Measurements from ENCODE around the gene HLCS.
A peak's percentile ranks its signal among the peaks of the same experiment; 100 is the strongest.

HLCS gene

DNA sequence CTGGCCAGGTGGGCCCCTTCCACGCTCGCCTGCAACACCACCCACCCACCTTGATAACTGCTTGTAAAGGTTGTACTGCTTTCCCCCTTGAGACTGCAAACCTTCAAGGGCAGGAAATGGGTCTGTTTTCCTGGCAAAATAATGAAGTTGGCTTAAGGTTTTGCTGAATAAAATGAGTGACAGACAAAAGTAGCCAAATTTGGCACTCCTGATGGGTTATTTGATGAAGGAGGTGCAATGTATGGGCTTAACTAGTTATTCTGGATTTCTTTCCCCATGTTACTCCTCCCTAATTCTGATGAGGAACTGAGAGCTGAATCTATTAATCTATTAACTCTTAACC, 14.6 kb upstream of the HLCS start:
- ChIA-PET POLR2A (no interaction called here), CTCF (interaction anchor here (0.5 to 1.4 kb wide), 2 partner anchors 8 to 53 kb away, joined by 3 to 4 read pairs; no protein-coding TSS in a partner anchor)
- Histone ChIP-seq H3K36me3 (ENCODE audit: control insufficient read depth in 2 of 2, insufficient read depth in 1 of 2, low read length in 2 of 2) (no peaks in the 10 kb centered on the region), H3K9me3 (ENCODE audit: control insufficient read depth, insufficient read depth, low read depth, low read length) (no peaks in the 10 kb centered on the region), H3K4me3 (ENCODE audit: low read depth, low read length) (peak overlapping the region; percentile 45), H3K4me1 (ENCODE audit: control insufficient read depth, insufficient read depth, low read length) (no peaks in the 10 kb centered on the region; the same call in 1 of the 2 replicates), H3K27ac (ENCODE audit: extremely low read depth, low read depth, low read length) (peak overlapping the region; percentile 47; the same call in 1 of the 2 replicates)
- TF ChIP-seq ZBTB7A (tag by site-specific recombination; IDR thresholded peaks at IDR 0.05; ENCODE audit: low read depth): no peak
- no peak for TF ChIP-seq PRDM1 (tag by site-specific recombination; IDR thresholded peaks at IDR 0.05)
- TF ChIP-seq, protein P1, sequence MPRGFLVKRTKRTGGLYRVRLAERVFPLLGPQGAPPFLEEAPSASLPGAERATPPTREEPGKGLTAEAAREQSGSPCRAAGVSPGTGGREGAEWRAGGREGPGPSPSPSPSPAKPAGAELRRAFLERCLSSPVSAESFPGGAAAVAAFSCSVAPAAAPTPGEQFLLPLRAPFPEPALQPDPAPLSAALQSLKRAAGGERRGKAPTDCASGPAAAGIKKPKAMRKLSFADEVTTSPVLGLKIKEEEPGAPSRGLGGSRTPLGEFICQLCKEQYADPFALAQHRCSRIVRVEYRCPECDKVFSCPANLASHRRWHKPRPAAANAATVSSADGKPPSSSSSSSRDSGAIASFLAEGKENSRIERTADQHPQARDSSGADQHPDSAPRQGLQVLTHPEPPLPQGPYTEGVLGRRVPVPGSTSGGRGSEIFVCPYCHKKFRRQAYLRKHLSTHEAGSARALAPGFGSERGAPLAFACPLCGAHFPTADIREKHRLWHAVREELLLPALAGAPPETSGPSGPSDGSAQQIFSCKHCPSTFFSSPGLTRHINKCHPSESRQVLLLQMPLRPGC (tag by site-specific recombination; IDR thresholded peaks at IDR 0.05): no peak
- peak; percentile 1; the same call in 1 of the 2 replicates for TF ChIP-seq ZNF600 (tag by site-specific recombination; IDR thresholded peaks at IDR 0.05)
- 0 out of 2 replicates have a peak, but pooled peaks have one; percentile 8 for TF ChIP-seq GLIS2 (tag by site-specific recombination; IDR thresholded peaks at IDR 0.05)
- TF ChIP-seq ZBTB17 (tag by site-specific recombination; IDR thresholded peaks at IDR 0.05): peak; percentile 93
- 0 out of 2 replicates have a peak, but pooled peaks have one; percentile 1 for TF ChIP-seq ZEB2 (tag by site-specific recombination; IDR thresholded peaks at IDR 0.05)
- 0 out of 2 replicates have a peak, but pooled peaks have one; percentile 9 for TF ChIP-seq BCL11B (tag by site-specific recombination; IDR thresholded peaks at IDR 0.05; ENCODE audit: low read depth)
- TF ChIP-seq SP3 (tag by site-specific recombination; IDR thresholded peaks at IDR 0.05): 0 out of 2 replicates have a peak, but pooled peaks have one; percentile 2
- no peak for TF ChIP-seq ZNF138 (tag by site-specific recombination; IDR thresholded peaks at IDR 0.05; ENCODE audit: borderline replicate concordance)
- TF ChIP-seq ZNF664 (tag by site-specific recombination; IDR thresholded peaks at IDR 0.05): peak; percentile 14; the same call in 1 of the 2 replicates
- no peak for TF ChIP-seq ZNF792 (tag by site-specific recombination; IDR thresholded peaks at IDR 0.05)

DNA sequence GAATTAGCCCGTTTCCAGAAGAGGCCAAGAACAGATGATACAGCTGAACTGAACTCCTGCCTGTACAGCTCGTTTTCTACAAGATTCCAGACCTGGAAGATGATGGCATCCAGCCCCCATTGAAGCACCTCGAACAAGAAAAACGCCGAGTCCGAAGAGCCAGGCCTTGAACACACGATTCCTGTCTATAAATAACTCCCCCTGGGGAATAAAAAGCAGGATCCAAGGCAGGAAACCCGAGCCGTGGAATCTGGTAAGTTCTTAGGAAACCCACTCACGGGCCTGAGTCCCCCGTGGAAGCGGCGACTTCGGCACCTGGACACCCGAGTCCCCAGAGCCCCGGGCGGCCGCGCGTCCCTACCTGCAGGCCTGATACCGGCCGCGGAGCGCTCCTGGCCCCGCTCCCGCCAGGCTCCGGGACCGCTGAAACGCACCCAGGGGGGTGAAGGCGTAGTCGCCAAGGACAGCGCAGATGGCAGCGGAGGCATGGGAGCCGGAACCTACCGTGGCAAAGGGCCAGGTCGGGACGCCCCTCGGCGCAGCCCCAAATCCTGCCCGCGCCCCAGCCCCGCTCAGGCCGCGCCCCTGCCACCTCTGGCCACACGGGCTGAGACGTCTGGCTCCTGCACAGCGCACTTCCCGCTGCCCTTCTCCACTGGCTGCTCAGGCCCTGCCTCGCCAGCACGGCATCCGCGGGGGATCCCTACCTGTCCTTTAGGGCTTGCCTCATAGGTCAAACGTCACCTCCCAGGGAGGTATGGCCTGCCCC, 14.0 kb upstream of the HLCS start:
- H3K9me3 ChIP-seq (ENCODE audit: control insufficient read depth, insufficient read depth, low read depth, low read length): no peaks in the 10 kb centered on the region
- H3K36me3 ChIP-seq (ENCODE audit: control insufficient read depth in 2 of 2, insufficient read depth in 1 of 2, low read length in 2 of 2): no peaks in the 10 kb centered on the region
- H3K4me3 ChIP-seq (ENCODE audit: low read depth, low read length): peak overlapping the region; percentile 45
- POLR2A ChIA-PET: interaction anchor here (1.0 to 2.4 kb wide), 2 partner anchors 9 to 15 kb away, joined by 4 to 10 read pairs; no protein-coding TSS in a partner anchor
- peak overlapping the region; percentile 47; the same call in 1 of the 2 replicates for H3K27ac ChIP-seq (ENCODE audit: extremely low read depth, low read depth, low read length)
- CTCF ChIA-PET: interaction anchor here (0.6 to 2.1 kb wide), 3 partner anchors 31 to 520 kb away, joined by 3 to 10 read pairs (median 3); no protein-coding TSS in a partner anchor
- no peaks in the 10 kb centered on the region; the same call in 1 of the 2 replicates for H3K4me1 ChIP-seq (ENCODE audit: control insufficient read depth, insufficient read depth, low read length)
- TF ChIP-seq, protein P2, sequence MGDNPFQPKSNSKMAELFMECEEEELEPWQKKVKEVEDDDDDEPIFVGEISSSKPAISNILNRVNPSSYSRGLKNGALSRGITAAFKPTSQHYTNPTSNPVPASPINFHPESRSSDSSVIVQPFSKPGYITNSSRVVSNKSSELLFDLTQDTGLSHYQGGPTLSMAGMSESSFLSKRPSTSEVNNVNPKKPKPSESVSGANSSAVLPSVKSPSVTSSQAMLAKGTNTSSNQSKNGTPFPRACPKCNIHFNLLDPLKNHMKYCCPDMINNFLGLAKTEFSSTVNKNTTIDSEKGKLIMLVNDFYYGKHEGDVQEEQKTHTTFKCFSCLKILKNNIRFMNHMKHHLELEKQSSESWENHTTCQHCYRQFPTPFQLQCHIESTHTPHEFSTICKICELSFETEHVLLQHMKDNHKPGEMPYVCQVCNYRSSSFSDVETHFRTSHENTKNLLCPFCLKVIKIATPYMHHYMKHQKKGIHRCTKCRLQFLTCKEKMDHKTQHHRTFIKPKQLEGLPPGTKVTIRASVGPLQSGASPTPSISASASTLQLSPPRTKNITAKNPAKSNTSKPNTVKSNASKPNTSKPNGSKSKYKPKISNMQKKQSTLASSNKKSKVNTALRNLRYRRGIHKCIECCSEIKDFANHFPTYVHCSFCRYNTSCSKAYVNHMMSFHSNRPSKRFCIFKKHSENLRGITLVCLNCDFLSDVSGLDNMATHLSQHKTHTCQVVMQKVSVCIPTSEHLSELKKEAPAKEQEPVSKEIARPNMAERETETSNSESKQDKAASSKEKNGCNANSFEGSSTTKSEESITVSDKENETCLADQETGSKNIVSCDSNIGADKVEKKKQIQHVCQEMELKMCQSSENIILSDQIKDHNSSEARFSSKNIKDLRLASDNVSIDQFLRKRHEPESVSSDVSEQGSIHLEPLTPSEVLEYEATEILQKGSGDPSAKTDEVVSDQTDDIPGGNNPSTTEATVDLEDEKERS (tag by site-specific recombination; IDR thresholded peaks at IDR 0.05): no peak
- TF ChIP-seq, protein P3, sequence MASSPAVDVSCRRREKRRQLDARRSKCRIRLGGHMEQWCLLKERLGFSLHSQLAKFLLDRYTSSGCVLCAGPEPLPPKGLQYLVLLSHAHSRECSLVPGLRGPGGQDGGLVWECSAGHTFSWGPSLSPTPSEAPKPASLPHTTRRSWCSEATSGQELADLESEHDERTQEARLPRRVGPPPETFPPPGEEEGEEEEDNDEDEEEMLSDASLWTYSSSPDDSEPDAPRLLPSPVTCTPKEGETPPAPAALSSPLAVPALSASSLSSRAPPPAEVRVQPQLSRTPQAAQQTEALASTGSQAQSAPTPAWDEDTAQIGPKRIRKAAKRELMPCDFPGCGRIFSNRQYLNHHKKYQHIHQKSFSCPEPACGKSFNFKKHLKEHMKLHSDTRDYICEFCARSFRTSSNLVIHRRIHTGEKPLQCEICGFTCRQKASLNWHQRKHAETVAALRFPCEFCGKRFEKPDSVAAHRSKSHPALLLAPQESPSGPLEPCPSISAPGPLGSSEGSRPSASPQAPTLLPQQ (tag by site-specific recombination; IDR thresholded peaks at IDR 0.05): peak; percentile 91
- no peak for TF ChIP-seq ZBTB21 (tag by site-specific recombination; IDR thresholded peaks at IDR 0.05)
- TF ChIP-seq, protein P4, sequence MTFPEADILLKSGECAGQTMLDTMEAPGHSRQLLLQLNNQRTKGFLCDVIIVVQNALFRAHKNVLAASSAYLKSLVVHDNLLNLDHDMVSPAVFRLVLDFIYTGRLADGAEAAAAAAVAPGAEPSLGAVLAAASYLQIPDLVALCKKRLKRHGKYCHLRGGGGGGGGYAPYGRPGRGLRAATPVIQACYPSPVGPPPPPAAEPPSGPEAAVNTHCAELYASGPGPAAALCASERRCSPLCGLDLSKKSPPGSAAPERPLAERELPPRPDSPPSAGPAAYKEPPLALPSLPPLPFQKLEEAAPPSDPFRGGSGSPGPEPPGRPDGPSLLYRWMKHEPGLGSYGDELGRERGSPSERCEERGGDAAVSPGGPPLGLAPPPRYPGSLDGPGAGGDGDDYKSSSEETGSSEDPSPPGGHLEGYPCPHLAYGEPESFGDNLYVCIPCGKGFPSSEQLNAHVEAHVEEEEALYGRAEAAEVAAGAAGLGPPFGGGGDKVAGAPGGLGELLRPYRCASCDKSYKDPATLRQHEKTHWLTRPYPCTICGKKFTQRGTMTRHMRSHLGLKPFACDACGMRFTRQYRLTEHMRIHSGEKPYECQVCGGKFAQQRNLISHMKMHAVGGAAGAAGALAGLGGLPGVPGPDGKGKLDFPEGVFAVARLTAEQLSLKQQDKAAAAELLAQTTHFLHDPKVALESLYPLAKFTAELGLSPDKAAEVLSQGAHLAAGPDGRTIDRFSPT (tag by site-specific recombination; IDR thresholded peaks at IDR 0.05): no peak
- TF ChIP-seq, protein P5, sequence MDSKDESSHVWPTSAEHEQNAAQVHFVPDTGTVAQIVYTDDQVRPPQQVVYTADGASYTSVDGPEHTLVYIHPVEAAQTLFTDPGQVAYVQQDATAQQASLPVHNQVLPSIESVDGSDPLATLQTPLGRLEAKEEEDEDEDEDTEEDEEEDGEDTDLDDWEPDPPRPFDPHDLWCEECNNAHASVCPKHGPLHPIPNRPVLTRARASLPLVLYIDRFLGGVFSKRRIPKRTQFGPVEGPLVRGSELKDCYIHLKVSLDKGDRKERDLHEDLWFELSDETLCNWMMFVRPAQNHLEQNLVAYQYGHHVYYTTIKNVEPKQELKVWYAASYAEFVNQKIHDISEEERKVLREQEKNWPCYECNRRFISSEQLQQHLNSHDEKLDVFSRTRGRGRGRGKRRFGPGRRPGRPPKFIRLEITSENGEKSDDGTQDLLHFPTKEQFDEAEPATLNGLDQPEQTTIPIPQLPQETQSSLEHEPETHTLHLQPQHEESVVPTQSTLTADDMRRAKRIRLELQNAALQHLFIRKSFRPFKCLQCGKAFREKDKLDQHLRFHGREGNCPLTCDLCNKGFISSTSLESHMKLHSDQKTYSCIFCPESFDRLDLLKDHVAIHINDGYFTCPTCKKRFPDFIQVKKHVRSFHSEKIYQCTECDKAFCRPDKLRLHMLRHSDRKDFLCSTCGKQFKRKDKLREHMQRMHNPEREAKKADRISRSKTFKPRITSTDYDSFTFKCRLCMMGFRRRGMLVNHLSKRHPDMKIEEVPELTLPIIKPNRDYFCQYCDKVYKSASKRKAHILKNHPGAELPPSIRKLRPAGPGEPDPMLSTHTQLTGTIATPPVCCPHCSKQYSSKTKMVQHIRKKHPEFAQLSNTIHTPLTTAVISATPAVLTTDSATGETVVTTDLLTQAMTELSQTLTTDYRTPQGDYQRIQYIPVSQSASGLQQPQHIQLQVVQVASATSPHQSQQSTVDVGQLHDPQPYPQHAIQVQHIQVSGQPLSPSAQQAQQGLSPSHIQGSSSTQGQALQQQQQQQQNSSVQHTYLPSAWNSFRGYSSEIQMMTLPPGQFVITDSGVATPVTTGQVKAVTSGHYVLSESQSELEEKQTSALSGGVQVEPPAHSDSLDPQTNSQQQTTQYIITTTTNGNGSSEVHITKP (tag by site-specific recombination; IDR thresholded peaks at IDR 0.05): peak; percentile 93
- TF ChIP-seq ZNF335 (tag by site-specific recombination; conservative IDR thresholded peaks at IDR 0.05): peak; percentile 91
- no peak for TF ChIP-seq ZNF354C (tag by site-specific recombination; IDR thresholded peaks at IDR 0.05; ENCODE audit: borderline replicate concordance, low read depth)
- no peak for TF ChIP-seq ZNF202 (tag by site-specific recombination; IDR thresholded peaks at IDR 0.05; ENCODE audit: borderline replicate concordance)
- TF ChIP-seq ZNF214 (tag by site-specific recombination; IDR thresholded peaks at IDR 0.05; ENCODE audit: borderline replicate concordance): no peak
